Measurements from ENCODE around the gene PLCB4.

The PLCB4 gene

GRCh38 chr20:9500121-9500520 lies 431.2 kb downstream of the PLCB4 start:
- CTCF ChIA-PET, result no interaction called here
- TF ChIP-seq CTCF (IDR thresholded peaks at IDR 0.05; ENCODE audit: insufficient read depth, low read length, missing control alignments), result no peak
- no peak for DNase-seq (ENCODE audit: low read depth, low spot score)
- POLR2A ChIA-PET, result no interaction called here
- H3K4me3 ChIP-seq (ENCODE audit: low read depth, low read length), result no peak overlapping the region

- no peak for TF ChIP-seq CTCF (IDR thresholded peaks at IDR 0.05; ENCODE audit: insufficient read depth, low read length, missing control alignments)
- no peak for DNase-seq (ENCODE audit: low read depth, low spot score)
- no peak overlapping the region for H3K4me3 ChIP-seq (ENCODE audit: low read depth, low read length)
- ChIA-PET CTCF (interaction anchor here (2.3 kb wide), 1 partner anchor 8 kb away, joined by 4 read pairs; no protein-coding TSS in a partner anchor), POLR2A (no interaction called here)
Observed at GRCh38 chr20:9501473-9501872, 432.6 kb downstream of the PLCB4 start.

- CTCF ChIA-PET, result interaction anchor here (1.1 to 2.3 kb wide), 3 partner anchors 11 to 409 kb away, joined by 4 to 9 read pairs (median 4); no protein-coding TSS in a partner anchor
- POLR2A ChIA-PET, result no interaction called here
- TF ChIP-seq CTCF (IDR thresholded peaks at IDR 0.05; ENCODE audit: insufficient read depth, low read length, missing control alignments), result peak; percentile 21
- DNase-seq (ENCODE audit: low read depth, low spot score), result no peak
- H3K4me3 ChIP-seq (ENCODE audit: low read depth, low read length), result no peak overlapping the region
Observed at GRCh38 chr20:9503526-9504245, 434.8 kb downstream of the PLCB4 start.

- CTCF ChIA-PET, result no interaction called here
- POLR2A ChIA-PET, result no interaction called here
- no peak for TF ChIP-seq CTCF (IDR thresholded peaks at IDR 0.05; ENCODE audit: insufficient read depth, low read length, missing control alignments)
- DNase-seq (ENCODE audit: low read depth, low spot score), result no peak
- H3K4me3 ChIP-seq (ENCODE audit: low read depth, low read length), result no peak overlapping the region
Observed at GRCh38 chr20:9506280-9506821, 437.5 kb downstream of the PLCB4 start.

- ChIA-PET CTCF (no interaction called here), POLR2A (no interaction called here)
- H3K4me3 ChIP-seq (ENCODE audit: low read depth, low read length), result no peak overlapping the region
- no peak for TF ChIP-seq CTCF (IDR thresholded peaks at IDR 0.05; ENCODE audit: insufficient read depth, low read length, missing control alignments)
- DNase-seq (ENCODE audit: low read depth, low spot score), result no peak
Observed at GRCh38 chr20:9506964-9507369, 438.1 kb downstream of the PLCB4 start.

- POLR2A ChIA-PET, result no interaction called here
- CTCF ChIA-PET, result no interaction called here
Observed at GRCh38 chr20:9507544-9508239, 438.8 kb downstream of the PLCB4 start.

More at GRCh38 chr20:9507544-9508239, 438.8 kb downstream of the PLCB4 start:
- TF ChIP-seq CTCF (IDR thresholded peaks at IDR 0.05; ENCODE audit: insufficient read depth, low read length, missing control alignments), result no peak
- no peak for DNase-seq (ENCODE audit: low read depth, low spot score)
- no peak overlapping the region for H3K4me3 ChIP-seq (ENCODE audit: low read depth, low read length)

Data from AG04449 (cell line).